H1 (cell line): ENCODE data around the gene TBC1D22A. TPM values are rescaled to one million over a fixed set of nuclear protein-coding genes. Genes with fewer than 3 reads are reported as not detected.

Experiments used
- ASH2L ChIP-seq: fragments of 200-600, 300-600 bp; sonication (generic); IDR thresholded peaks from one replicate; pipeline ENCODE4 v1.7.1; 2017; ENCODE audit warnings: low read length
- polyA plus RNA-seq, 7 experiments: library from polyadenylated mRNA; depleted of rRNA in 3 of 7; stranded (reverse) in 5 of 7; unstranded in 2 of 7; fragments of >200 nt in 5 of 7; fragments of 200-250 nt in 2 of 7; gene quantifications; 1 replicate in 5 of 7; 2 replicates in 1 of 7; 4 replicates in 1 of 7; pipeline versions ENCODE4 v1.2.1 to v1.2.3, GENCODE V29; 2011 to 2013; ENCODE audit warnings: missing spikeins in 2 of 7, mixed read lengths in 2 of 7
- total RNA-seq: library from RNA; stranded (reverse); fragmentation: NEBNext Ultra II Directional; extraction: Animal tissue kit (Norgen Biotek cat#: 25700); gene quantifications from 2 replicates; pipeline ENCODE4 v1.2.1, GENCODE V29; 2021

Gene TBC1D22A
- total and polyA plus RNA-seq, 2 of the 8 experiments (the other 6 are each of a cell fraction or from before 2014, with no cell fraction given), result 11.9 to 18.4 TPM

DNA sequence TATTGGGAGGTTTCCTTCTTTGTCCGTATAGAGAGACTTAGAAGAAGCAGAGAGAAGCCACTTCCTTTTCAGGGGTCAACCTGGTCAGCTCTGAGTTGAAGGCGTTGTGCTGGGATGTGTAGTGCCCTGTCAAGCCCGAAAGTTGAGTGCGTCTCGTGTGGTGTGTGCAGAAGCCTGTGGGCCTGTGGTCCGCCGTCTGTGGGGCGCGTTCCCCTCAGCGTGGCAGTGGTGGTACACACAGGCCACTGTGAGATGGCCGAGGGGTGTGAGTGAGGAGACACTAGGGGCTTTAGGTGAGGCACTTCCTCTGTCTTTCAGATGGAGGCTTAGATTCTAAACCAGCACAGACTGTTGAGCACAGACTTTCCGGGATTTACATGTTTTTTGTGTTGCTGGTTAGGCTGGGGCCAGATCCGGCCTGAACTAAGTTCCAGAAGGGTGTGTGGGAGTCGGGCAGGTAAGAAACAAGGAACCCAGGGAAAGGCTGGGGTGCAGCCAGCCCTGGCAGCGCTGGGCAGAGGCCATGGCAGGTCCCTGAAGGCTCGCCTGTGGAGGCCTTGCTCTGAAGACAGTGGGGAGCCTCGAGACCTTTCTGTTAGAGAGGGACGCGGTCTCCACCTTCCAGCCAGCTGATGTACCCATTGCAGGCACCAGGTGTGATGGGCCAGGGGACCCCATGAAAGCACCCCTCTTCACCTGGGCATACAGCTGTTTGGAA lies 194.2 kb downstream of the TBC1D22A start (continued):
- TF ChIP-seq ASH2L, result no peak
